ENCODE measurements around the gene IL1B.

Gene IL1B

GRCh38 chr2:112783187-112783714, 53.3 kb downstream of the IL1B start:
- DNase-seq (ENCODE audit: low read depth in 2 of 2): no peak

DNA sequence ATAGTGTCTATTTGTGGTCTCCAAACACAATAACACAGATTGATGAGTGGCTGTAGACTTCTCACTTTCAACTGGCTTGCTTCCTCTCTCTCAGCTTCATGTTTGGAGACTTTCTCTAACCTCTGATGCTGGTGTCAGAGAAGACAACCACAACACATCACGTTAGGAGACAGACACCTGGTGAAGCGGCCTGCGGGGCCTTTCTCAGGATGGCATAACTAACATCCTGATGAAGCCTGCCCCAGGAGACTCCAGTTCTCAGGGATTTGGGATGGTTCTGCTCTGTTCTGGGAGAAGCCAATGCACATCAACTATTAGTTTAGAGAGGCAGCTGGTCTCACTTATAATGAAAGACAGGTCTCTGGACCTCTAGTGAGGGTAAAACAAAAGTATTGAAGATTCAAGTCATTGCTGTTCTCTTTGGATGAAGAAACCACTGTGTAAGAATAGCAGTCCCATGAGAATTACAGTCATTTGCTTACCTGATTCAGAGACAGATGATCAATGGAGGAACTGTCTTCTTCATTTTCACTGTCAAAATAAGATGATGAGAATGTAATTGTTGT, 54.3 kb downstream of the IL1B start:
- DNase-seq (ENCODE audit: low read depth in 2 of 2): no peak

All from stimulated activated CD4-positive, alpha-beta T cell treated with anti-CD3 and anti-CD28 coated beads, Interleukin-1b, Interleukin-23, amount 100 ng/mL, for 1 hour (primary cell).